Measurements from ENCODE around the gene CCDC122.

The CCDC122 gene

GRCh38 chr13:43911871-43912270 lies 32.3 kb upstream of the CCDC122 start:
- DNase-seq (ENCODE audit: low read depth), result no peak
- H3K4me3 ChIP-seq (ENCODE audit: low read depth, low read length), result no peak overlapping the region
- TF ChIP-seq, protein P1, sequence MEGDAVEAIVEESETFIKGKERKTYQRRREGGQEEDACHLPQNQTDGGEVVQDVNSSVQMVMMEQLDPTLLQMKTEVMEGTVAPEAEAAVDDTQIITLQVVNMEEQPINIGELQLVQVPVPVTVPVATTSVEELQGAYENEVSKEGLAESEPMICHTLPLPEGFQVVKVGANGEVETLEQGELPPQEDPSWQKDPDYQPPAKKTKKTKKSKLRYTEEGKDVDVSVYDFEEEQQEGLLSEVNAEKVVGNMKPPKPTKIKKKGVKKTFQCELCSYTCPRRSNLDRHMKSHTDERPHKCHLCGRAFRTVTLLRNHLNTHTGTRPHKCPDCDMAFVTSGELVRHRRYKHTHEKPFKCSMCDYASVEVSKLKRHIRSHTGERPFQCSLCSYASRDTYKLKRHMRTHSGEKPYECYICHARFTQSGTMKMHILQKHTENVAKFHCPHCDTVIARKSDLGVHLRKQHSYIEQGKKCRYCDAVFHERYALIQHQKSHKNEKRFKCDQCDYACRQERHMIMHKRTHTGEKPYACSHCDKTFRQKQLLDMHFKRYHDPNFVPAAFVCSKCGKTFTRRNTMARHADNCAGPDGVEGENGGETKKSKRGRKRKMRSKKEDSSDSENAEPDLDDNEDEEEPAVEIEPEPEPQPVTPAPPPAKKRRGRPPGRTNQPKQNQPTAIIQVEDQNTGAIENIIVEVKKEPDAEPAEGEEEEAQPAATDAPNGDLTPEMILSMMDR (IDR thresholded peaks at IDR 0.05; ENCODE audit: control insufficient read depth, extremely low read depth, insufficient read depth), result no peak

- TF ChIP-seq, protein P1 (IDR thresholded peaks at IDR 0.05; ENCODE audit: control insufficient read depth, extremely low read depth, insufficient read depth), result no peak
- no peak overlapping the region for H3K4me3 ChIP-seq (ENCODE audit: low read depth, low read length)
- no peak for DNase-seq (ENCODE audit: low read depth)
These were observed 31.7 kb upstream of the CCDC122 start for GRCh38 chr13:43911278-43911677.

DNA sequence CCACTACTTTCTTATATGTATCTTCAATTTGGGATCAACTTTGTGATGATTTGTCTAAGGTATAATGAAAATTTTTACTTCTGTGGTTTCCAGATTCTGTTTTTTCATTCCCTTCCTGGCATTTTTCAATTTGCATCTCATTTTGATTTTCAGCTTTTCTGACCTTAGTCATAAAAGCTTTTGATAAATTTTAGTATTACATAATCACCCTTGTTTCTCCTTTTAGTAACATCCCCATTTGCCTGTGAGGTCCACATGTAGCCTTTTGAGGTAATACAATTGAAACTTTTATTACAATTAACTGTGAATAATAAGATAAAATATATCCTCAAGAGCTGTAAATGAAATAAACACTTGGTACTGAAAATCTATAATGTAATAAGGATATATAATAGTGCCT lies 31.3 kb upstream of the CCDC122 start:
- DNase-seq (ENCODE audit: low read depth), result no peak
- TF ChIP-seq, protein P1 (IDR thresholded peaks at IDR 0.05; ENCODE audit: control insufficient read depth, extremely low read depth, insufficient read depth), result no peak
- H3K4me3 ChIP-seq (ENCODE audit: low read depth, low read length), result no peak overlapping the region

- DNase-seq (ENCODE audit: low read depth), result peak; percentile 19
- TF ChIP-seq, protein P1 (IDR thresholded peaks at IDR 0.05; ENCODE audit: control insufficient read depth, extremely low read depth, insufficient read depth), result 0 out of 2 replicates have a peak, but pooled peaks have one; percentile 16
- no peak overlapping the region for H3K4me3 ChIP-seq (ENCODE audit: low read depth, low read length)
These were observed 28.9 kb upstream of the CCDC122 start for GRCh38 chr13:43908156-43909126.

- TF ChIP-seq, protein P1 (IDR thresholded peaks at IDR 0.05; ENCODE audit: control insufficient read depth, extremely low read depth, insufficient read depth), result peak; percentile 78
- no peak overlapping the region for H3K4me3 ChIP-seq (ENCODE audit: low read depth, low read length)
- peak; percentile 32 for DNase-seq (ENCODE audit: low read depth)
These were observed 26.0 kb upstream of the CCDC122 start for GRCh38 chr13:43905435-43906031.

DNA sequence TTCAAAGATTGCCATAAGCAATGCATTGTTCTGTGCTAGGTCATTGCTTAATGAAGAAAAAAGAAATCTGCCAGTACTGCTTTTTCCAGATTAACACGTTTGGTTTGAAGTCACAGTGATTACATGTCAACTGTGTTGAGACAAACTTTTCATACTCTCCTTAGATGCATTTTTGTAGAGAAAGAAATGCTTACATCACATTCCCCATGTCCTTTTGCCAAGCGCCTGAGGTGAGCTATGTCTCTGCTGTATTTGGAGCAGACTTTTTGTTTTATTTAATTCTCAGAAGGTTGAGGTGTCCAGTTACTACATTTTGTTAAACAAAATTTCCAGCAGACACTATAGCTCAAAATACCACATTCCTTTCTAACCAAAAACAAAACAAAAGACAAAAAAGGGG lies 16.4 kb upstream of the CCDC122 start:
- no peak overlapping the region for H3K4me3 ChIP-seq (ENCODE audit: low read depth, low read length)
- TF ChIP-seq, protein P1 (IDR thresholded peaks at IDR 0.05; ENCODE audit: control insufficient read depth, extremely low read depth, insufficient read depth), result no peak
- no peak for DNase-seq (ENCODE audit: low read depth)
